ENCODE results near the gene ZNF486.
"Not testable (repeated sequence)": the region's sequence is repeated elsewhere in the genome, so short reads cannot be mapped to it uniquely, and the experiment has no call there.

The ZNF486 gene

DNA sequence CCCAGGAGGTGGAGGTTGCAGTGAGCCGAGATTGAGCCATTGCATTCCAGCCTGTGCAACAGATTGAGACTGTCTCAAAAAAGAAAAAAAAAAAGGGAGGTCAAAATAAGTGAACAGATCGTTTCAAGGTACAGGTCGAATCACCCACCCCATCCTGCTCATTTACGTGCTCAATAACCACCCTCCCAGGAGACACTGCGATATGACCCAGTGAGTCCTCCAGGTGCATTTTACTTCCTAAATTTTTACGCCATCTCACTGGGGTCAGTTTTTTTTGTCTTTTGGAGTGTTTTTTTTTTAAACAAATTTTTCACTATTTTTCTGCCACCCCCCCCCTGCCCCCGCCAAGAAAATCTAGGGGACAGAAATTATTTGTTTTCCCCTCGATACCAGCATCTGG lies 68.1 kb downstream of the ZNF486 start:
- no peak for FAIRE-seq

DNA sequence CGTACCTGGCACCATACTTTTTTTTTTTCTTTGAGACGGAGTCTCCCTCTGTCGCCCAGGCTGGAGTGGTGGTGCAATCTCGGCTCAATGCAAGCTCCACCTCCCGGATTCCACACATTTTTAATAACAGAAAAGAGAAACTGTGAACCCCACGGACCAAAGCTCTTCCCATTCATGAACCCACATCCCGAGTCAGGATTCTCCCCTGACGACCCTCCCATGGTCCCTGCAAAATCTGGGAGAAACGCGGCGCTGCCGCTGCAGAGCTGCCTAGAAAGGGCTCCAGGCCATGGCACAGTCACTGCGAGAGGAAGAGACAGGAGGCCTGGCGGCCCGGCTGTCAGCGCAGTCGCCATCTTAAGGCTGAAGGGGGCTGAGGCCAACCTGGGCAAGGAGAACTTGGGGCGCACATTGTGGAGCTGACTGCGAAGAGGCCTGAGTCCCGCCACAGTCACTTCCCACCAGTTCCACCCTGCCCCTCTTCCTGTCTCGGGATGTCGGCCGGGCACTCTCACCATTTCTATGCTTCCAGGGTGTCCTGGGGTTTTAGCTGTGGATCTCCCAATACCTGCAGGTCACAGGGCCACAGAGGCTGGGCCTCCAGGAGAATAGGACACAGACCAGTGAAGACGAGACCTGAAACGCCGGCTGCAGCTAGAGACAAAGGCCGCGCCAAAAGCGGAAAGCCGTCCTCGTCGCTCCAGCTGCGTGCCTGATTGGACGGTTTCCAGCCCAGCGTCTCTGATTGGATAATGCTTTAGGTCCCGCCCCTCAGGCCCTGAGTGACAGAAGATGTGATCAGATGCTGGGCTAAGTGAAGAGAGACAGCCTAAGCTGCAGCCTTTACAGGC lies 71.0 kb downstream of the ZNF486 start:
- FAIRE-seq, result peak; percentile 91

DNA sequence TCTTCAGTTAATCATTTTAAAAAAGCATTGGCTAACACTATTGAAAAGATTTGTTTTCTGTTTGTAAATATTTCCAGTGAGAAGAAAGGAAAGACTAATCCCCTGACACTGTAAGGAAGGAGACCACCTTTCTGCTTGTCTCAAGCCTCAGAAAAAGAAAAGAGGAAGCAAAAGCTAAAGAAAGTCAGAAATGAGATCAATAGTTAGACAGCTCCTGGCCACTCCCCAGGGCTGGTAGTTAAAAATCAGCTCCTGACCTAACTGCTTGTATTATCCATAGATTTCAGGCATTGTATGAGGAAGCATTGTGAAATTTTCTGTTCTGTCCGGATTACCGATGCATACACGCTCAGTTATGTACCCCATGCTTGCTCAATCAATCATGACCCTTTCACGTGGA lies 76.6 kb downstream of the ZNF486 start:
- FAIRE-seq, result no peak

DNA sequence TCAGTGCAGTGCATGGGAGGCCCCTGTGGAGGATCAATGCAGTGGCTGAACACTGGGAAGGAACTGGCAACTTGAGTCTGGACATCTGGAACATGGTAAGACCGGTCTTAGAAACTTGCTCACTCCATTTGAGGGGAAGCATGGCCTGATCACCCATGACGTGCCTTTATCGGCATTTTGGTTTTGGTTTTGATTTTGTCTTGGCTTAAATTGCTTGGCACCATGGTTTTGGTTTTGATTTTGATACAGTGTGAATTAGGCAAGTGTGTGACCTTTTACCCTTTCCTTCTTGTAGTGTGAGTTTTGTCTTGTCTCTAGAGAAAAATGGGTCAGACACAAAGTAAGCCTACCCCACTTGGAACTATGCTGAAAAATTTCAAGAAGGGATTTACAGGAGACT lies 77.3 kb downstream of the ZNF486 start:
- FAIRE-seq, result no peak

DNA sequence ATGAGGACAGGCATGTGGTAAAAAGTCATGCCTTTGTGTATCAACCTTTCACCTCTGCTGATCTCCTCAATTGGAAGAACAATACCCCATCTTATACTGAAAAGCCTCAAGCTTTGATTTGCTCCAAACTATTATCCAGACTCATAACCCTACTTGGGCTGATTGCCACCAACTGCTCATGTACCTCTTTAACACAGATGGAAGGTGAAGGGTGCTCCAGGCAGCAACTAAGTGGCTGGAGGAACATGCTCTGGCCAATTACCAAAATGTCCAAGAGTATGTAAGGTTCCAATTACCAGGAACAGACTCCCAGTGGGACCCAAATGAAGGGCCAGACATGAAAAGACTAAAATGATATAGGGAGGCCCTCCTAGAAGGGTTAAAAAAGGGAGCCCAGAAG lies 78.3 kb downstream of the ZNF486 start:
- no peak for FAIRE-seq

DNA sequence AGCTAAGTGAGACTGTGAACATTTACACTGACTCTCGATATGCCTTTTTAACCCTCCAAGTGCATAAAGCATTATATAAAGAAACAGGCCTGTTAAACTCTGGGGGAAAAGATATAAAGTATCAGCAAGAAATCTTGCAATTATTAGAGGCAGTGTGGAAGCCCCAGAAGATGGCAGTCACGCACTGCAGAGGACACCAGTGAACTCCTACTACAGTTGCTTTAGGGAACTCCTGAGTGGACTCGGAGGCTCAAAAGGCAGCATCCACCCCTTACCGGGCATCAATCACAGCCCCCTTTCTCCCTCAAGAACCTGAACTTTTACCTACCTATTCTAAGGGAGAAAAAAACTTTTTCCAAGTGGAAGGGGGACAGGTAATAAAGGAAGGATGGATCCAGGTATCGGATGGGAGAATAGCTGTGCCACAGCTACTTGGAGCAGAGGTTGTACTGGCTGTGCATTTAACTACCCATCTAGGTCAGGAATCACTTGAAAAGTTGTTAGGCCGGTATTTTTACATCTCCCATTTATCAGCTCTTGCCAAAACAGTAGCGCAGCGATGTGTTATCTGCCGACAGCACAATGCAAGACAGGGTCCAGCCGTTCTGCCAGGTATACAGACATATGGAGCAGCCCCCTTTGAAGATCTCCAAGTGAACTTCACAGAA lies 80.1 kb downstream of the ZNF486 start:
- no peak for FAIRE-seq

DNA sequence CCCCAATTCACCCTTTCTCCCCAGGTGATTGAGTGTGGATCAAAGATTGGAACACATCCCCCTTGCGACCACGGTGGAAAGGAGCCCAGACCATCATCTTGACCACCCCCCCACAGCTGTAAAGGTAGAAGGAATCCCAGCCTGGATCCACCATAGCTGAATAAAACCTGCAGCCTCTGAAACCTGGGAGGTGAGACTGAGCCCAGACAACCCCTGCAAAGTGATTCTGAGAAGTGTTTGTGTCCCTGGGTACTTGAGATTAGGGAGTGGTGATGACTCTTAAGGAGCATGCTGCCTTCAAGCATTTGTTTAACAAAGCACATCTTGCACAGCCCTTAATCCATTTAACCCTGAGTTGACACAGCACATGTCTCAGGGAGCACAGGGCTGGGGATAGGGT lies 81.2 kb downstream of the ZNF486 start:
- FAIRE-seq, result not testable (repeated sequence)

Measured in endometrium (tissue), 2 donors.